ENCODE data around the gene STARD3.
"Not testable (repeated sequence)": the region's sequence is repeated elsewhere in the genome, so short reads cannot be mapped to it uniquely, and the experiment has no call there.

Gene STARD3

DNA sequence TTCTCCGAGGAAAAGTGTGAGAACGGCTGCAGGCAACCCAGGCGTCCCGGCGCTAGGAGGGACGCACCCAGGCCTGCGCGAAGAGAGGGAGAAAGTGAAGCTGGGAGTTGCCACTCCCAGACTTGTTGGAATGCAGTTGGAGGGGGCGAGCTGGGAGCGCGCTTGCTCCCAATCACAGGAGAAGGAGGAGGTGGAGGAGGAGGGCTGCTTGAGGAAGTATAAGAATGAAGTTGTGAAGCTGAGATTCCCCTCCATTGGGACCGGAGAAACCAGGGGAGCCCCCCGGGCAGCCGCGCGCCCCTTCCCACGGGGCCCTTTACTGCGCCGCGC, 62.8 kb downstream of the STARD3 start, which contains the start of gene ERBB2:
Gene ERBB2, plus strand, starts transcription at position 247 of the 330 bp plus-strand sequence. CDS start 175 bp downstream, outside the sequence.
- no peak for DNase-seq

DNA sequence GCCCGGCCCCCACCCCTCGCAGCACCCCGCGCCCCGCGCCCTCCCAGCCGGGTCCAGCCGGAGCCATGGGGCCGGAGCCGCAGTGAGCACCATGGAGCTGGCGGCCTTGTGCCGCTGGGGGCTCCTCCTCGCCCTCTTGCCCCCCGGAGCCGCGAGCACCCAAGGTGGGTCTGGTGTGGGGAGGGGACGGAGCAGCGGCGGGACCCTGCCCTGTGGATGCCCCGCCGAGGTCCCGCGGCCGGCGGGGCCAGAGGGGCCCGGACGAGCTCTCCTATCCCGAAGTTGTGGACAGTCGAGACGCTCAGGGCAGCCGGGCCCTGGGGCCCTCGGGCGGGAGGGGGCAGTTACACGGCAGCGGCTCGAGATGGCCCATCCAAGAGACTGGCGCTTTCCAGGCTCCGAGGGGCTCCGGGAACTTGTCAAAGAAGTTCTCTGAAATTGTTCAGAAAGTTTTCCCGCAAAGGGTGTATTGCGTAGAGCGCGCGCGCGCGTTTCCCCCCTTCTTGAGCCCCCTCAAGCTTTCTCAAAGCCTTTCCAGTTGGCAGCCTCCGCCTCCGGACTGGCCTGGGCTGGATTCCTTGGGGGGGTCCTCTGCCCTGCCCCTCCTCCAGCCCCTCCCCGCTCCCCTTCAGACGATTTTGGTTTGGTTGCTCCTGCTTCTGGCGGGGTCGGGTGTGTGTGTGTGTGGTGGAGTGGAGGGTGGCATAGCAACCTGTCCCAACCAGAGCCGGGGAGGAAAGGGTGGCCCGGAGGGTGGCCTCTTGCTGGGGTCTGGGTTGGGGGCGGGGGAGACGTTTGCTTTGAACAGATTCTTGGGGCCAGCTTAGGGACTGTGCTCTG, 63.4 kb downstream of the STARD3 start:
- DNase-seq: no peak

DNA sequence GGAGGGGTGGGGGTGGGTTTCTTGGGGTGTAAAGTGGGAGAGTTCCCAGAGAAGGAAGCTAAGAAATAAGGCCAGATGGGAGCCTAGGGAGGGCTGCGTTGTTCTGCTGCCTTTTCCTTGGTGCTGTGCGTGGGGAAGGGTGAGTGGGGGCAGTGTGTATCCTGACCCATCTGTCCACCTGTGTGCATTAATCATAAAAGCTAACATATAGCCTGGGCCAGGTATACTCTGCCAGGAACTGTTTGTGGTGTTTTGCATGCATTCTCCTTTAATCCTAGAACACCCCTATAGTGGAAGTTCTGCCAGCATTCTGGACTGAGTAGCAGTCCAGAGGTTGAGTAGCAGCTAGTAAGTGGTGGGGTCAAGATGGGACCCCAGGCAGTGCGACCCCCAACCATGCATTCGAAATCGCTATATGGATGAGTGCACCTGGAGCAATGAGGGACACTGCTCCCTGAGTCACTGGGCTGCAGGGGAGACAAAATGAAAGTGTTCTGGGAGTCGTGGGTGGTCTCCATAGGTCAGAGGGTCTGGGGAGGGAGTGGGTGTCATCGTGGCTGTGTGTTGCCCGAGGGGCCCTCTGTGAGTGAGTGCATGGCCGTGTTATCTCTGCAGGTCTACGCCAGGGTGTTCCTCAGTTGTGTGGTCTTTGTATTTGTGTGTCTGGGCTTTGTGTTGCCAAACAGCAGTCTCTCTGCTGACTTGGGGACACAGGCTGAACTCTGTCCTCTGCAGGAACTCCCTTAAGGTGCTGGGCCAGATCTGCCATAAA, 64.3 kb downstream of the STARD3 start:
- no peak for DNase-seq

DNA sequence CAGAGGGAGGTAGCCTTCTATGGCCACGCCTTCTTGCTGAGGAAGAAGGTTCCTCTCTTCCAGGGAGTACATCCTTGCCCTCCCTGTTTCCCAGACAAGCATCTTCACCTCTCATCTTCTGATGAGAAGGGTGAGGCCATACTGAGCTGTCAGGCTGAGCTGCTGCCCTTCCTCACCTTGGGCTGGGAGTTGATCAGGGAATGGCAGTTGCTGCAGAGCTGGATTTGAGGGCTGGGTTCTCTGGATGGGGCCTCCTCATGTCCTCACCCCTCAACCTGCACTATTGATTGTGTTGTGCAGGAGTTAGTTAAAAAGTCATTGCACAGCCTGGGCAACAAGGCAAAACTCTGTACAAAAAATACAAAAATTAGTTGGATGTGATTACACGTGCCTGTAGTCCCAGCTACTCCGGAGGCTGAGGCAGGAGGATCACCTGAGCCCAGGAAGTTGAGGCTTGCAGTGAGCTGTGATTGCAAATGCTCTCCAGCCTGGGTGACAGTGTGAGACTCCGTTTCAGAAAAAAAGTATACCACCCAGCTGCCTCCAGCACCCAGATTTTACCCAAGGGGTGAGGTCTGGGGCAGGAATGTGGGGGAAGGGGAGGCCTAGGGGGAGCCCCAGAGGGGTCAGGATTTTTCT, 65.0 kb downstream of the STARD3 start:
- DNase-seq: no peak

DNA sequence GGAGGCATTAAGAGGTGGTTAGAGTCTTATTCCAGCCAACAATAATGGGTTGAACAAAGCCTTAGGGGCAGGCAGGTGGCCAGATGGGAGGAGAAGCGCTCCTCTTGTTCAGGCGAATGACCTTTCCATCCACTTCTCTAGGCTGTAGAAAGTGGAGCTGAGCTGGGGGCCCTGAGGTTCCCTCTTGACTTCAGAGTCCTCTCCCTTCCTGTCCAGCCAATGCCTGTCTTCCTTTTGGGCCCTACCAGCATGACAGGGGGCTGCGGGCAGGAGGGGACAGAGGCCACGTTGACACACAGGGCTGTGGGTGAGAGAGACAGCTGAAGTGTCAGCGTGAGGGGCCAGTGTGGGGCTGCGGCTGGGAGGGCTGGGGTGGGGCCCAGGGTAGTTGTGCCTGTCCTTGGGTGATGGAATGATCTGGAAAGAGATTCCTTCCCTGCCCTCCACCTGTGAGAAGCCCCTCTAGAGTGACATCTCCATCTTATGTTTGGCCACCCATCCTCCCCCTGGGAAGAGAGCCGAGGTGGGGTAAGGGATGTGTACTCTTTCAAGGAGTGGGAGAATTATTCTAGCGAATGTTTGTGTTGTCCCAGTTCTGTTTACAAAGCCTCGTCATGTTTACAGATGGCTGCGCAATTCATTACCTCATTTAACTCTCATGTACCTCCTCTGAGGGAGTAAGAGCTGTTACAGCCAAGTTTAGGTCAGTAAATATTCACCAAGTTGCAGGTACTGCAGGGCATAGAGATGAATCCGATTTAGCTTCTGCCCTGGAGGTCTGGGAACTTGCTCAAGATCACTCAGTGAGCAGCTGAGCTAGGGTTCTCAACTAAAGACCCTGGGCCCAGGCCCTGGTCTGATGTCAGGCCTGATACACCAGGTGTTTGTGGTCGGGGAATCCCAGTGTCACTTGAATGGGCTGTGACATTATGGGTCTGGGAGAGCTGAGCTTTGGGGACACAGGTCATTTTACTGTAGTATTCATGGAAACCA, 66.3 kb downstream of the STARD3 start:
- no peak for DNase-seq

DNA sequence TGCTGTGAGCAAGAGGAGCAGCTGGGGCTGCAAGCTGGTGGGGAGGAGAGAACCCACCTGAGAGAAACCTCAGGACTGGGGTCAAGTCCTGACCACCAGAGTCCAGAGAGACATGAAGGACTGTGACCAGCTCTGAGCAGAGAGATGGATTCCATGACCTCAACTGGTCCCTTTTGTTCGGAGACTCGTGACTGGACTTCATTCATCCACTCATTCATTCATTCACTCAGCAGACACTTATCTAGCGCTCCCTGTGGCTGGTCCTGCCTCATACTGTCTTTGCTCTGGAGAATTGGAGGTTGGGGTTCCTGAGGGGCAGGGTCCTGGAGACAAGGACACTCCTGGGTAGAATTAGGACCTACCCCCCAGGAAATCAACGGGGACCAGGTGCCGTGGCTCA, 67.0 kb downstream of the STARD3 start:
- DNase-seq: no peak

DNA sequence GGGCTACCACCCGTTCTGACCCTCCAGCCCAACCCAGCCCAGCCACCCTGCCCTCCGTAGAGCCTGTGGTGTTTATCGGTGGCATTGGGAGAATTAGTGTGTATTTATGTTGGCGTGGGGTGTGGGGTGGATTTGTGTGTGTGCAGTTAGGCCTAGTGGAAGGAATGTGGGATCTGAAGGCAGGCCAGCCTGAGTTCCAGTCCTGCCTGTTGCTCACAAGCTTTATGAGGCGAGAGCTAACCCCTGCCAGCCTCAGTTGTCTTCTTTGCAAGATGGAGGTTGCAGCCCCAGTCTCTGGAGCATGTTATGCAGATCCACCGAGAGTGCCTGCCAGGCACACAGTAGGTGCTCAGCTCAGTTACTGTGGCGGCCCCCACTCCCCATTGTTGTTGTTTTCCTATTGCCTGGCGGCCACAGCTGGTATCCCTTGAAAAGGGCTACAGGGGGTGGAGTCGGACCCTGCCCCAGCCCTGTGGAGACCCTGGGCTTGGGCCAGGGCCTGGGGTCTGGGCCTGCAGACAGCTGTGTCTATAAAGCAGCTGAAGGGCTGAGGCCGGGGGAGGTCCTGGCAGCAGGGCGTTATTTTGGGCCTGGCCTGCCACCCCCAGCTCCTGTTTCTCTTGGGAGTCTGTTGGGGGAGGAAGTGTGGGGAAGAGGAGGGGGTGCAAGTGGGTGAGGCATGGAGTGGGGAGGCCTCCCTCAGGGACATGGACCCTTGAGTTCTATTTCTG, 68.0 kb downstream of the STARD3 start:
- no peak for DNase-seq

DNA sequence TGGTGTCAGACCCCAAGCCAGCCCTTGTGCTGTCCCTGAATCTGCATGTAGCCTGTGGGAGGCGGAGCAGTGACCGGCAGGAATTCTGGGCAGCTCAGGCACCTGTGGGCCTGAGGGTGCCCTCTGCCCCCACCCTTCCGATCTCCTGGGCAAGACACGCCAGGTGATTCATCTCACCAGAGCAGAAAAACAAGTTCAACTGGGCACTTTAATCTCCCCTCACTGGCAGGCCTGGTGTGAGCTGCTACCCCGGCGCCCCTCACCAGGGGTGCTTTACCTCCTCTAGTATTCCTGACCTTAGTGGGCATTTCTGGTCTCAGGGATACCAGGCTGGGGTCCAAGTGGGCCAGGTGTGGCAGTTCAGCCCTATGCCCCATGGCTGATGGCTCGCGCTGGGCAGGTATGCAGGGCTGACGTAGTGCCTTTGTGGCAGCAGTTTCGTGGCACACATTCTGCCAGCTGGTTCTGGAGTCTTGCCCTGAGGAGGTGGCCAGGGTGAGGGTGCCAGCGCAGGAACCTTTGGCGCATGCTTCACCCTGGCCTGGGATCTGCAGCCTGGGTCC, 68.9 kb downstream of the STARD3 start:
- DNase-seq: no peak

DNA sequence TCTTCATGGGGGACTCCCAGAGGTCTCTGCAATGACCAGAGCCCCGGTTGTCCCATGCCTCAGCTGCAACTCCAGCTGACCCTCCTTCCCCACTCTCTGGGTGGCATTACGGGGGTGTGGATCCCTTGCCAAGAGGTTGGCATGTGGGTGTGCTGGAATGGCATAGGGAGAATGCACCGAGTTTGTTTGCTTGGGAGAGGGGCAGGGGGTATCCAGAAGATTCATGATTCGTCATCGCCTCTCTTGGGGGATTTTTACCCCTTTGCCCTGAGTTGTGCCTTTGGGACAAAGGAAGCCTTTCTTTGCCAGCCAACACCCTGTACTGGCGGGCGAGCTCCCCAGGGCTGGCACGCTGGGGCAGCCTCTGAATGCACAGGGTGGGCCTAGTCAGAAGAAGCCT, 69.4 kb downstream of the STARD3 start:
- DNase-seq: no peak

DNA sequence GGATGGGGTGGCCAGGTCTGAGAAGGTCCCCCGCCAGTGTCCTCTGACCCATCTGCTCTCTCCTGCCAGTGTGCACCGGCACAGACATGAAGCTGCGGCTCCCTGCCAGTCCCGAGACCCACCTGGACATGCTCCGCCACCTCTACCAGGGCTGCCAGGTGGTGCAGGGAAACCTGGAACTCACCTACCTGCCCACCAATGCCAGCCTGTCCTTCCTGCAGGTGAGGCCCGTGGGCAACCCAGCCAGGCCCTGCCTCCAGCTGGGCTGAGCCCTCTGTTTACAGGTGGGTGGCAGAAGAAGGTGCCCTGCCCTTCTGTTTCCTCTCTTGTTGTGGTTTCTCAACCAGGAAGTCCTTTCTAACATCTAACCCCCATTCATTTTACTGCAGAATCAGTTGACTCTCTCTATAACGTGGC, 70.0 kb downstream of the STARD3 start:
- DNase-seq: peak; percentile 15

DNA sequence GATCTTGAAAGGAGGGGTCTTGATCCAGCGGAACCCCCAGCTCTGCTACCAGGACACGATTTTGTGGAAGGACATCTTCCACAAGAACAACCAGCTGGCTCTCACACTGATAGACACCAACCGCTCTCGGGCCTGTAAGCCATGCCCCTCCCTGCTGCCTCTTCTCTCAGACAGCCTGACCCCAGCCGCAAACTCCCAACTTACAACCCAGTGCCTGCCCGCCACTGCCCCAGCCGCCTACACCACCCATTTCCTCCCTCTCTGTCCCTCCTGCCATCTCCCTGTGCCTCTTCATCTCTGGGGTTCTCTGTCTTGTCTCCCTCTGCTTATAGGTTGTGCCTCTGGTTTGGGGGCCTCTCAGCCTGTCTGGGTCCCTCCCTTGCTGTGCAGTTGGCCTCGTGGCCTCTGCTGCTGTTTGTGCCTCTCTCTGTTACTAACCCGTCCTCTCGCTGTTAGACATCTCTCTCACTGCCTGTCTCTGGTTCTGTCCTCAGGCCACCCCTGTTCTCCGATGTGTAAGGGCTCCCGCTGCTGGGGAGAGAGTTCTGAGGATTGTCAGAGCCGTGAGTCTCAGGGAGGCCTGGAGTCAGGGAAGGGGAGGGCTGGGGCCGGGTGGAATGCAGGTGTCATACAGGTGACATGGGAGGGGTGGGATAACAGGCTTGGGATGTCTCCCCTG, 72.5 kb downstream of the STARD3 start:
- DNase-seq: no peak

DNA sequence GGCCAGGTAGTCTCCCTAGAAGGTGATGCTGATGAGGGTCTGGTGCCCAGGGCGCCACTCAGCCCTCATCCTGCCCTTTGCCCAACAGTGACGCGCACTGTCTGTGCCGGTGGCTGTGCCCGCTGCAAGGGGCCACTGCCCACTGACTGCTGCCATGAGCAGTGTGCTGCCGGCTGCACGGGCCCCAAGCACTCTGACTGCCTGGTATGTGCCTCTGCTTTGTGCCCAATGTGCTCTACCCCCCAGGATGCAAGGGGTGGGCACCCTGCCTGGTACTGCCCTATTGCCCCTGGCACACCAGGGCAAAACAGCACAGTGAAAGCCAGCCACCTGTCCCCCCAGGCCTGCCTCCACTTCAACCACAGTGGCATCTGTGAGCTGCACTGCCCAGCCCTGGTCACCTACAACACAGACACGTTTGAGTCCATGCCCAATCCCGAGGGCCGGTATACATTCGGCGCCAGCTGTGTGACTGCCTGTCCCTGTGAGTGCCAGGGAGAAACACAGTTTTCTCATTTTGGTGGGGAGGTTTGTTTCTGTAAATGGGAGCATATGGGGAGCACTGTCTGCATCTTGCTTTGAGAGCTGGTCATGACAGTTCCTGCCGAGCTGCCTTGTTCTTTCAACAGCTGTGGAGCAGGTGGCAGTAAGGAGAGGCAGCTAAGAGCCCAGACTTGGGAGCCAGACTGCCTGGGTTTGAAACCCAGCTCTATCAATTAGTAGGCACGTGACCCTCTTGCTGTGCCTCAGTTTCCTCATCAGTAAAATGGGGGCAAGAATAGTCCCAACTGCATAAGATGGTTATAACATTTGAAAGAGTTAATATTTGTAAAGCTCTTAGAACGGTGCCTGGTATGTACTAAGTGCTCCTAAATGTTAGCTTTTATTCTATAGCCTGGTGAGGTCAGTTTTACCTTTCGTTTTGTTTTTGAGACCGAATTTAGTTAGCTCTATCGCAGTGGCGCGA, 73.3 kb downstream of the STARD3 start:
- DNase-seq: no peak

DNA sequence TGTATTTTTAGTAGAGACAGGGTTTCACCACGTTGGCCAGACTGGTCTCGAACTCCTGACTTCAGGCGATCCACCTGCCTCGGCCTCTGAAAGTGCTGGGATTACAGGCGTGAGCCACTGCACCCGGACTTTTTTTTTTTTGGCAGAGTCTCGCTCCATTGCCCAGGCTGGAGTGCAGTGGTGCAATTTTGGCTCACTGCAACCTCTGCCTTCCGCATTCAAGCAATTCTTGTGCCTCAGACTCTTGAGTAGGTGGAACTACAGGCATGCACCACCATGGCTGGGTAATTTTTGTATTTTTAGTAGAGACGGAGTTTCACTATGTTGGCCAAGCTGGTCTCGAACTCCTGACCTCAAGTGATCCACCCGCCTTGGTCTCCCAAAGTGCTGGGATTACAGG, 74.1 kb downstream of the STARD3 start:
- not testable (repeated sequence) for DNase-seq

DNA sequence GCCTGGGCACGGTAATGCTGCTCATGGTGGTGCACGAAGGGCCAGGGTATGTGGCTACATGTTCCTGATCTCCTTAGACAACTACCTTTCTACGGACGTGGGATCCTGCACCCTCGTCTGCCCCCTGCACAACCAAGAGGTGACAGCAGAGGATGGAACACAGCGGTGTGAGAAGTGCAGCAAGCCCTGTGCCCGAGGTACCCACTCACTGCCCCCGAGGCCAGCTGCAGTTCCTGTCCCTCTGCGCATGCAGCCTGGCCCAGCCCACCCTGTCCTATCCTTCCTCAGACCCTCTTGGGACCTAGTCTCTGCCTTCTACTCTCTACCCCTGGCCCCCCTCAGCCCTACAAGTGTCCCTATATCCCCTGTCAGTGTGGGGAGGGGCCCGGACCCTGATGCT, 74.9 kb downstream of the STARD3 start:
- no peak for DNase-seq

Measured in activated gamma-delta T cell treated with Interleukin-2 at 50 U/mL for 16 hours (primary cell).